ENCODE results near the gene PCSK1.

DNA sequence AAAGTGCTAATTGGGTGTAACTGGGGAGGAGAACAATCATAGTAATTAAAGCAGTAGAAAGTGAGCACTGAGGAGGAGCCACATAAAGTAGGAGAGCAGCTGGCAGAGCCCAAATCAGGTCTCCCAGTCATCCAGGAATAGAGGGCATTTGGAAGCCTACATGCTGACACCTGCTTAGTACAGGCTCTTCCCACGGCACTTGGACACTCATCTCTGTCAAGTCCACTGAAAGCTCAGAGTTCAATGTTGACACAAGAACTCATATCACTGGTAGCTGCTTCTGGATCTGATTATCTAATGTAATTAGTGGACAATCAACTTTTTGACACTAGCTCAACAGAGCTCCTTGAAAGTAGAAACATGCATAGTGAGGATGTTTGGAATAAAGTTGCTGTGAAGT lies 45.9 kb upstream of the PCSK1 start:
- TF ChIP-seq TP53 (CRISPR knock-in tag; IDR thresholded peaks at IDR 0.05) (no peak), SMC3 (IDR thresholded peaks at IDR 0.05) (no peak), EHMT2 (IDR thresholded peaks at IDR 0.05; ENCODE audit: low read depth) (no peak), POLR2A (IDR thresholded peaks at IDR 0.05; ENCODE audit: low read length) (no peak), RCOR1 (IDR thresholded peaks at IDR 0.05; ENCODE audit: low read depth, low read length) (no peak), ZSCAN20 (CRISPR knock-in tag; IDR thresholded peaks at IDR 0.05) (no peak)
- TF ChIP-seq, protein P1, sequence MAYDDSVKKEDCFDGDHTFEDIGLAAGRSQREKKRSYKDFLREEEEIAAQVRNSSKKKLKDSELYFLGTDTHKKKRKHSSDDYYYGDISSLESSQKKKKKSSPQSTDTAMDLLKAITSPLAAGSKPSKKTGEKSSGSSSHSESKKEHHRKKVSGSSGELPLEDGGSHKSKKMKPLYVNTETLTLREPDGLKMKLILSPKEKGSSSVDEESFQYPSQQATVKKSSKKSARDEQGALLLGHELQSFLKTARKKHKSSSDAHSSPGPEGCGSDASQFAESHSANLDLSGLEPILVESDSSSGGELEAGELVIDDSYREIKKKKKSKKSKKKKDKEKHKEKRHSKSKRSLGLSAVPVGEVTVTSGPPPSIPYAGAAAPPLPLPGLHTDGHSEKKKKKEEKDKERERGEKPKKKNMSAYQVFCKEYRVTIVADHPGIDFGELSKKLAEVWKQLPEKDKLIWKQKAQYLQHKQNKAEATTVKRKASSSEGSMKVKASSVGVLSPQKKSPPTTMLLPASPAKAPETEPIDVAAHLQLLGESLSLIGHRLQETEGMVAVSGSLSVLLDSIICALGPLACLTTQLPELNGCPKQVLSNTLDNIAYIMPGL (CRISPR knock-in tag; IDR thresholded peaks at IDR 0.05; ENCODE audit: borderline replicate concordance), result no peak
- TF ChIP-seq, protein P2, sequence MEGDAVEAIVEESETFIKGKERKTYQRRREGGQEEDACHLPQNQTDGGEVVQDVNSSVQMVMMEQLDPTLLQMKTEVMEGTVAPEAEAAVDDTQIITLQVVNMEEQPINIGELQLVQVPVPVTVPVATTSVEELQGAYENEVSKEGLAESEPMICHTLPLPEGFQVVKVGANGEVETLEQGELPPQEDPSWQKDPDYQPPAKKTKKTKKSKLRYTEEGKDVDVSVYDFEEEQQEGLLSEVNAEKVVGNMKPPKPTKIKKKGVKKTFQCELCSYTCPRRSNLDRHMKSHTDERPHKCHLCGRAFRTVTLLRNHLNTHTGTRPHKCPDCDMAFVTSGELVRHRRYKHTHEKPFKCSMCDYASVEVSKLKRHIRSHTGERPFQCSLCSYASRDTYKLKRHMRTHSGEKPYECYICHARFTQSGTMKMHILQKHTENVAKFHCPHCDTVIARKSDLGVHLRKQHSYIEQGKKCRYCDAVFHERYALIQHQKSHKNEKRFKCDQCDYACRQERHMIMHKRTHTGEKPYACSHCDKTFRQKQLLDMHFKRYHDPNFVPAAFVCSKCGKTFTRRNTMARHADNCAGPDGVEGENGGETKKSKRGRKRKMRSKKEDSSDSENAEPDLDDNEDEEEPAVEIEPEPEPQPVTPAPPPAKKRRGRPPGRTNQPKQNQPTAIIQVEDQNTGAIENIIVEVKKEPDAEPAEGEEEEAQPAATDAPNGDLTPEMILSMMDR (IDR thresholded peaks at IDR 0.05), result no peak
- TF ChIP-seq, protein P3, sequence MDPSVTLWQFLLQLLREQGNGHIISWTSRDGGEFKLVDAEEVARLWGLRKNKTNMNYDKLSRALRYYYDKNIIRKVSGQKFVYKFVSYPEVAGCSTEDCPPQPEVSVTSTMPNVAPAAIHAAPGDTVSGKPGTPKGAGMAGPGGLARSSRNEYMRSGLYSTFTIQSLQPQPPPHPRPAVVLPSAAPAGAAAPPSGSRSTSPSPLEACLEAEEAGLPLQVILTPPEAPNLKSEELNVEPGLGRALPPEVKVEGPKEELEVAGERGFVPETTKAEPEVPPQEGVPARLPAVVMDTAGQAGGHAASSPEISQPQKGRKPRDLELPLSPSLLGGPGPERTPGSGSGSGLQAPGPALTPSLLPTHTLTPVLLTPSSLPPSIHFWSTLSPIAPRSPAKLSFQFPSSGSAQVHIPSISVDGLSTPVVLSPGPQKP (IDR thresholded peaks at IDR 0.05; ENCODE audit: low read depth, low read length), result no peak
- TF ChIP-seq, protein P4, sequence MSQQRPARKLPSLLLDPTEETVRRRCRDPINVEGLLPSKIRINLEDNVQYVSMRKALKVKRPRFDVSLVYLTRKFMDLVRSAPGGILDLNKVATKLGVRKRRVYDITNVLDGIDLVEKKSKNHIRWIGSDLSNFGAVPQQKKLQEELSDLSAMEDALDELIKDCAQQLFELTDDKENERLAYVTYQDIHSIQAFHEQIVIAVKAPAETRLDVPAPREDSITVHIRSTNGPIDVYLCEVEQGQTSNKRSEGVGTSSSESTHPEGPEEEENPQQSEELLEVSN (IDR thresholded peaks at IDR 0.05; ENCODE audit: borderline replicate concordance, low read depth), result no peak
